Activated T-cell treated with anti-CD3 and anti-CD28 coated beads for 48 hours (primary cell): Measurements from ENCODE around the gene RLBP1.

ENCODE experiments used
- DNase-seq: peaks from one replicate; pipeline ENCODE4 v3.0.0-alpha.2; 2020; ENCODE audit warnings: low read depth

Gene RLBP1

DNA sequence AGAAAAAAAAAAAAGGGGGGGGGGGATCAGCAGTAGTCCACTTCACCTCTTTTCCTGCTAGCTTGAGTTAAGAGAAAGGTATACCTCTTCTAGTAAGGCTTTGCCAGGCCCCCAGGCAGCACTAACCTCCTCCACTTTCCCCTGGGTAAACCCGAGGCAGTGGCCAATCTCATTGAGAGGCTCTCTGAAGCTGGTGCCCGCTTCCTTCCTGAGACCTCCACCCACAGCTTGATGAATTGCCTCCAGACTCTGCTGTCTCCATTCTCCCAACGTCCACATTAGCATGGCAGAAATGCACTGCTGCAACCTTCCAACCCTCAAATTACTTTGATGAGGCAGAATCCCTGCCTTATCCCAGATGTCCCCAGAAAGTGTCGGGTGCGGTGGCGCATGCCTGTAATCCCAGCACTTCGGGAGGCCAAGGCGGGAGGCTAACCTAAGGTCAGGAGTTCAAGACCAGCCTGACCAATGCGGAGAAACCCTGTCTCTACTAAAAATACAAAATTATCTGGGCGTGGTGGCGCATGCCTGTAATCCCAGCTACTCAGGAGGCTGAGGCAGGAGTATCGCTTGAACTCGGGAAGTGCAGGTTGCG, 15.3 kb downstream of the RLBP1 start:
- DNase-seq, result no peak

DNA sequence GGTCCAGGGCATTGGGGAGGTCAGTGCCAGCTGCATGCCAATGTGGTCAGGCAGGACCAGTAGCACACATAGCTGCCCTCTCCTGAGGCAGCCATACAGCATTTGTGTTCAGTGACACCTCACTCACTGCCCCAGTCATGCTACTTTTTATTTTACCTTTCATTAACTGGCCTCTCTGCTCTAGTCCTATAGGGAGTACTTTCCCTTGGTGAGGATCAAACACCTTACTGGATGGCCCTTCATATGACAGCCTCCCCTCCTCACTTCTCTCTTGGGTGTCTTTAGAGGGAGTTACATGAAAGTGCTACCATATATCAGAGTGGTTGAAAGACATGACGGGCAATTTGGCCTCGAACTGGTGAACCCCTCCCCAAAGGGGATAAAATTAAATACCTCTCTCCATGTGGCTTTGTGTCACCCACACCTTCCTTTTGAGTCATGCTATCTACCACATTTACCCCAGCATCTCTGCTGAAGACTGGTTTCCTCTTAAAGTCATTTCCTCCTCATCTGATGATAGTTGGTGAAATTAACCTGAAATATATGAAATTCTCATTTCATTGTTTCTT, 17.6 kb downstream of the RLBP1 start:
- no peak for DNase-seq

DNA sequence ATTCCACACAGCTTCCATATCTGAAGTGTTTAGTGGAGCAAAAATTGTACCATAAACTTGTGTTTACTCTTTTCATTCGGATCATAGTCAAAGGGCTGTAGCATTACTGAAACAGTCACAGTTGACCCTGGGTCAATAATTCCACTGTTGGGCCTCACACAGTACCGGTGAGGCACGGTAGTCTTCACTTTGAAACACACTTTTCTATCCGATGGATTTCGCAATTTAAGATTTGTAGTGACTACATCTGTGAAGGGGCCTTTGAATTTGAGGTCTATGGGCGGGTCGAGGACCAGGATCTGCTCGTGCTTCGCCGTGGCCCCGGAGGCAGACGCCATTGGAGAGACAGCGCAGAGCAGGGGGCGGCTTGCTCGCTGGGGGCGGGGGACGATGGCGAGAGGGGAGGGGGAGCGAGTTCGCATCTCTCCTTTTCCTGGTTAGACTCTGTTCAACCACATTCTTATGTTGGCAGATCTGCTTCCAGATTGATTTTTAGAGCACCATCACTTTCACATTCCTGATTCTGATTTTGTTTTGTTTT, 19.8 kb downstream of the RLBP1 start:
- DNase-seq, result no peak

DNA sequence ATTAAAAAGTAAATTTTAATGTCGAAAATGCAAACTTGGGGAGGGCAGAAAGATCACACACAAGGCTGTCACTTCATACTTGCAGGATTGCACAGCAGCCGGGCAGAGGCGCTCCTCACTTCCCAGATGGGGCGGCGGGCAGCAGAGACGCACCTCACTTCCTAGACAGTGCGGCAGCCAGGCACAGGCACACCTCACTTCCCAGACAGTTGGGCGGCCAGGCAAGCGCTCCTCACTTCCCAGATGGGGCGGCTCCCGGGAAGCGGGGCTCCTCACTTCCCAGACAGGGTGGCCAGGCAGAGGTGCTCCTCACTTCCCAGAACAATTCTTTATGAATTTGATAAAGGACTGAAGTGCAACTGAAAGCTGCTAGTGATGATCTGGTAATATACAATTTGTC, 21.2 kb downstream of the RLBP1 start:
- no peak for DNase-seq

DNA sequence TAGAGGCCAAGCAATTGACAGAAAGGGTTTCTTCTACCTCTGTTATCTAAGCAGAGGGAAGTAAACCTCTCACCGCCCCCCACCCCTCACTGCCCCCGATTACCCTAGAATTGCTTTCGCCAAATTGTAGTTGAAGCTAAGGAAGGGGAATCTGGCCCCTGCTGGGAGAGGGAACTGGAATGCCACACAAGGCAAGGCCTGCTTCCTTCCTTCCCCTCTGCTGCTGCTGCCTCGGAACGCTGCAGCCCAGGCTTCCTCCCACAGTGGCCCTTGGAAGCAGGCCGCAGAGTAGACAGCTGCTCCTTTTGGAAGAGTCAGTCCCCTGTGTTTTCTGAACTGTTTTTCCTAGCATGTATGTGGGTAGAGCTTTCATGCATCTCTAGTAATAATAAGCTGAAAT, 21.6 kb downstream of the RLBP1 start:
- no peak for DNase-seq

DNA sequence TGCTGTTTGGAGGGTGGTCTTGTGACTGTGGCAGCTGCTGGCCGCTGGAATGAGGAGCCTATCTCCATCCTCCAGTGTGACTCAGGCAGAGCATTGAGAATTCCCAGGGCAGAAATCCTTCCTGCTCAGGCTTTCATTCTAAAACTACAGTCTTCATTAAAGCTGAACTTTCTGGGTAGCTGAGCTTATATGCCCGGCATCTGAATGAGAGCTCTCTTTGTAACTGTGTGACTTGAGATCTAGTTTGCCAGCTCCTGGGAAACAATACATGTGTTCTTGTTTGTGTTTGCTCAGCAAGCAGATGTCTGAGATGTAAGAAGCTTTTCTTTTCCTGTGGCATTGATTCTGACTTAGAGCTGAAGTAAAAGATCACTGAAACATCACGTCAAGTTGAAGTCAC, 22.4 kb downstream of the RLBP1 start:
- DNase-seq, result no peak

DNA sequence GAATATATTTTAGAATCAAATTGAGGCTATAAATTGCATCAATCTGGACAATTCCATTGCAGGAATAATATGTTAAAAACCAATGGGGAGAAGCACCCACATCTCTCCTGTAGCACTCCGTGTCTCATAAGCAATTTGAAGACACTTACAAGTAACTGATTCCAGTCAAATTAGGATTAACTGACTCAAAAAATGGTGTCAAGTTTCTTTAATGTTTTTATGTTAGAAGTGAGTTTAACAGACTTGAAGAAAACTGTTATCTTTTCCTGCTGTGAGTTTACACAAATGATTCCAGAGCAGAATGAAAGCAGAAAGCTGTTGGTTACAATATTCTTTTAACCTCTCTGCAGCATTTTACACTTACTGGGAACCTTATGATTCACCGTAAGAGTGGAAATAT, 23.2 kb downstream of the RLBP1 start:
- no peak for DNase-seq

DNA sequence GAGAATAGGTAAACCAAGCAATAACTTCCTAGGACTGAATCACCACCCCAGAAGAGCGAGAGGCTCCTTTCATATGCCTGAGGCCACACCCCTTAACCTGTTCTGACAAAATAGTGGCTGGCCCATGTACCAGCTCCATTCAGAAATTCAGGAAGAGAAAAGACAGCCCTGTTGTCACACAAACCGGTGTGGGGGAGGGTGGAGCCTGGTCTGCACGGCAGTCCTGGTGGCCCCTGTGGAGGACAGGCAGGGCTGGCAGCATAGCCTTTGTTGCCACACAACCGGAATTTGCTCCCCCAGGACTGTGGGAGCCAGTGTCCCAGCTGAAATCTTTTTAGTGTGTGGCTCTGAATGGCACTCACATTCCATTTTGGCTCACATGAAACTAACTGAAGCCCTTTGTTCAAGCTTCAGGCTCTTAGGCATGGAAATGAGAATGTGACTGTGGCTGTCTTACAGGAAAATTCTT, 23.8 kb downstream of the RLBP1 start:
- peak; percentile 26 for DNase-seq

DNA sequence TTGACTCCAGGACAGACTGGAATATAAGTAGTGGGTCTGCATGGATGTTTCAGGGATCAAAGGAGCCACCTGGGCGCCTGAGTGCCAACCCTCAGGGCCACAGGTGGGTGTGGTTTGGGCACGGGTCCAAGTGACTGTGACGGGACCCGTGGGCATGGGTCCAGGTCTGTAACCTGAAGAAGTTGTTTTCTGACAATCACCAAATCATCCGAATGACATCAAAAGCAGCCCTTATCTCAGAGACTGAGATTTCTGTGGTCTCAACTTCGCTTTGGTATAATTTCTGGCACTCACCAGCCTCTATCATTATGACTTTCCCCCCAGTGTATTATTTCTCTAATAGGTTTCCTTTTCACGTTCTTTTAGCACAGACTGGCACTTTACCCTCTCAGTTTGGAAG, 24.4 kb downstream of the RLBP1 start:
- peak; percentile 63 for DNase-seq

DNA sequence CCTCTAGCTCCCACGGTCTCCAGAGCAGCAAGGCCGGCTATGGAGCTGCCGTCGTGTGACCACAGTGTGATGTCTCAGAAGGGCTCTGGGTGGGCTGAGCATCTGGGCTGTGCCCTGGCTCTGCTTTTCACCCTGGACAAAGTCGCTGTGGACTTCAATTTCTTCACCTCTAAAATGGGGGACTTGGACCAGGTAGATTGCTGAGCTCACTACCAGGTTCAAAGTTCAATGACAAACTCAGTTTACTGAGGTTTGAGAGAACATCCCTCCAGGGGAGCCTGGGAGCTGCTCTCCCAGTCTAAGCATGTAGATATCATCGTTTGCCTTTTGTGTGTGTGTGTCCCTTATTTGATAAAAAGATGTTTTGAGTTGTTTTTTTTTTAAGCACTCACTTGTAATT, 25.1 kb downstream of the RLBP1 start:
- no peak for DNase-seq

DNA sequence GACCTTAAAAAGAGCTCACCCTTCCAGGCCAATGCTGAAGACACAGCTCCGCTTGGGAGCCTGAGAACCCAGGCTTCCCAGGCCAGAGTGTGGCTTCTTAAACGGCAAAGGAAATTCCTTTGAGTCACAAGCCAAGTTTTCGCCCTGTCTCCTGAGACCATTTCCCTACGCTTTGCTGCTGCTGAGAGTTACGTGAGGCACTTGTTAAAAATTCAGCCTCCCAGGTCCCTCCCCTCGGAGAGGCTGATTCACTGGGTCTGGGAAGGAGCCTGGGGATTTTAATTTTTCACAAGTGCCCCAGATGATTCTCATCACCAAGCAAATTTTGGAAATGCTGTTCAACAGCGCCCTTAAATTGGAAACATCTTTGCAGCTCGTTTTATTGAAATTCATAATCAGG, 25.5 kb downstream of the RLBP1 start:
- no peak for DNase-seq

DNA sequence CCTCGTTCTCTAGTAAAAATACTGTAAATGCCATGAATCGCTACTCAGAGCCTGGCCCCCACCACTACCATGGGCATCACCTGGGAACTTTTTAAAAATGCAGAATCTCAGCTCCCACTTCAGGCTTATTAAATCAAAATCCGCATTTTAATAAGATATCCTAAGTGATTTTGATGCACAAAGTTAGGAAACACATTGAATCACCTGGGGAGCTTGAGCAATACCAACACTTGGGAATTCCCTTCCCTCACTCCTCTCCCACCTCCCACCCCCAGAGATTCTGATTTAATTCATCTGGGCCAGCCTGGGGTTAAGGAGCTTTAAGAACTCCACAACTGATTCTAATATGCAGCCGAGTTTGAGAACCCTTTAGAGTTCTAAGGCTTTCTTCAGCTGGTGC, 26.8 kb downstream of the RLBP1 start:
- DNase-seq, result no peak

DNA sequence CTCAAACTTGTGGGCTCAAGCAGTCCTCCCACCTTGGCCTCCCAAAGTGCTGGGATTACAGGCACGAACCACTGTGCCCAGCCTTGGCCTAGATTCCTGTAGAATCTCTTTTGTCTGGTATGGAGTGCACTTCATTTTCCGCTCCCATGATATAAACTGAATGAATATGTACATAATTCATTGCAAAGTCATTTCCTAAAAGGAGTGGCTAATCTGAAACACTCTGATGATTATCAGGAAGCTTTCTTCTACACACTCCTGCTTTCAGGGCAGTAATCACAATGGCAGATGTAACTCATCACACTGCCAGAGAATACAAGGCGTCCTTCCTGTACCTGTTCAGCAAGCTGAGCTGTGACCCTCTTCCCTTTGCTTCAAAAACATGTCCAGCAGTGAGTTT, 28.6 kb downstream of the RLBP1 start:
- DNase-seq, result no peak

DNA sequence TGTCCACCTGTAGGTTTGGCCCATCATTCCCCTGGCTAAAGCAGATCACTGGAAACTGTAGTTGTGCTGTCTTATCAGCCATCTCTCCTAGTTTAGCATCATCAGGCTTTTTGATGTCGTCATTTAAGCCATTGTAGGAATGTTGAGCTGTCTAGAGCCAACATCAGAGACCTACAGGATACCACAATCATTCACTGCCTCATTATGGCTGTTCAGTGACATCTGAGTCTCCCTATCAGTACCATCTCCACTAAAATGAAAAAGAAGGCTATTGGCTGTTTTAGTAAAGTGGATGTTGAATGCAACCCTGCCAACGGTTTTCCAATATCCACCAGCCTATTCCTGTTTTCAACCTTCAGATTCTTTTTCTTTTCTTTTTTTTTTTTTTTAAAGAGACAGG, 29.2 kb downstream of the RLBP1 start:
- no peak for DNase-seq

DNA sequence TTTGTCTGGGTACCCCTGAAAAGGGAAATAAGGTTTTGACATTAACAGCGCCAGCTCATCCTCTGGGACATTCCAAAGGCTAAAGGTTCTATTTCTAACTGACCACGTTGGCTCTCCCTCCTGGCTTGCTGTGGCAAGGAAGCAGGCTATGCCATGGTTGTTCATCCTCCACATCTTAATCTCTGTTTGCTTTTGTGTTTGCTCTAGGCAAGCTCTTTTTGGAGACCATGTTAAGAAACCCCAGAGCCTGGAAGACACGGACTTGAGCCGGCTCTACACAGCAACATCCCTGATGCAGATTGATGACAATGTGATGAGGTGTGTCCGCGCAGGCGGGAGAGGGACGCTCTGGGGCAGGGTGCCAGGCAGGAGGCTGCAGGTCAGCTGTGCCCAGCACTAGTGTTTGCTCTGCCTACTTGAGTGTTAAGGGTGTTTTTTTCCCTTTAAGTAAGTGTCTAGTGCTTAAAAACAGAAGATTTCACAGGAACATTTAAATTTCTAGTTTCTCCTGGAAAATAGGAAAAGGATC, 33.3 kb downstream of the RLBP1 start:
- no peak for DNase-seq

DNA sequence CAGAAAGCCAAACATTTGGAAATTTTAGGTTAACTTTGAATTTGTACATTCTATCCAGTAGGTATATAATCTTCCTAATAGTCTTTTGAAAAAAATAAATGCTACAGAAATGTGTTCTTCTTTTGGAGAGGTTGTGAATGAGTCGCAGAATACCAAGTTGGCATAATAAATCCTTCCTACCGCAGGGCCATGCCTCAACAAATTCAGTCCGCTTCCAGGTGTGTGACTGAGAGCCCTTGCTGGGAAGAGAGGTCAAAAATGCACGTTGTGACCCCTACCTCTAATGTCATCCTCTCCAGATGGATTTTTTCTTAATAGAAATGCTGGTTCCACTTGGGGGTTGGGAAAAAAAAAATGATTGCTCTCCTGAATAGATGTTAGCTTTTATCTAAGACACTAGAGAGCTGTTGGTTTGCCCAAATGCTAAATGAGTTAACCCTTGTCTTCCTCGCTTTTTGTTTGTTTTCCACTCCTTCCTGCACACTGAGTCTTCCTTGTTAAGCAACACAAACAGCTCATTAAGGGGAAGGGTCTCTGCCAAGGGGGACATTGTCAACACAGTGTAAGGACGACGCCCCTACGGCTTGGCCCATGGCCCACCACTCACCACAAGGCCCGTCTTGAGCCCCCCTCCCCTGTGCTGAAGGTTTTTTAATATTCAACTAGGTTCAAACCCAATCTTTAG, 33.9 kb downstream of the RLBP1 start:
- DNase-seq, result no peak

DNA sequence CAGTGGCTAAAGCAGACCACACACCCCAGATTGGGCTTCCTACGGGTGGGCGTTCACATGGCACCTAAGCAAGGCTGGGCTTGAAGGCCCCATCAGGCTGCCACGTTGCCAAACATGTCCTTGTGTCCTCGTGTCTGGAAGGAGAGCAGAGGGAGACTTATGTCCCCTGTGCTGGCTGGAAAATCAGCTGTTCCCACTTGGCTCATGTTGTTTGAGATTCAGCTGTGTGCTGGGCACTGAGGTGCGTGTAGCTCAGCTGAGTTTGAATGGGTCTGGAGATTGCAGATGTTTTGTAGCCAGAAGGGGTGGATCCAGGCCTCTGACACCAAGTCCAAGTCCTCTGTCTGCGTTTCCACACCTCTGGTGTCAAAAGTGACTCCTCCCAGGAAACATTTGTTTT, 34.6 kb downstream of the RLBP1 start:
- no peak for DNase-seq

DNA sequence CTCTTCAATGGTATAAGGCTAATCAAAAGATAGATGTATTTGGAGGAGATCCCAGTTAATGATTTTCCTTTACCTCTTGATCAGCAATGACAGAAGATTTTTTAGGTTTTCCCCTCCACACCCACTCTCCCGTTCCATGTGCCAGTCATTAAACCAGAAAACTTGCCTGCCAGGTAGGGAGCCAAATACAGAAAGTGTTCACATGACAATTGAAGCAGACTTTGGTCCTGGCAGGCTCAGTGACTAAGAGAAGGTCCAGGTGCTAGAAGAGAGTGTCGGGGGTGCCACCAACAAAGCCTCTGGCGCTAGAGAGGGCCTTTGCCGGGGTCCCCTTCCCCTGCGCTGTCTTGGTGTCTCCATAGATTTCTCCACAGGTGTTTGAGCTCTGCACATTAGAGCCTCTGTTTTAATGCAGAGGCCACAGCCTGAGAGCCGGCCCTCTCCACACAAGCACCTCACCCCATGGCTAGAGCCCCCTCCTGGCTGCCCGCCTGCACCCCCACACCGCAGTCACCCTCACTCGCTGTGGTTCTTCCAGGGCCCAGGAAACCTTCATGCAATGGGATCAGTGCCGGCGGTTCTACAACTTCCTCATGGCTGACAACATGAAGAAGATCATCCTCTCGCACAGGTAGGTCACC, 36.4 kb downstream of the RLBP1 start:
- DNase-seq, result no peak

DNA sequence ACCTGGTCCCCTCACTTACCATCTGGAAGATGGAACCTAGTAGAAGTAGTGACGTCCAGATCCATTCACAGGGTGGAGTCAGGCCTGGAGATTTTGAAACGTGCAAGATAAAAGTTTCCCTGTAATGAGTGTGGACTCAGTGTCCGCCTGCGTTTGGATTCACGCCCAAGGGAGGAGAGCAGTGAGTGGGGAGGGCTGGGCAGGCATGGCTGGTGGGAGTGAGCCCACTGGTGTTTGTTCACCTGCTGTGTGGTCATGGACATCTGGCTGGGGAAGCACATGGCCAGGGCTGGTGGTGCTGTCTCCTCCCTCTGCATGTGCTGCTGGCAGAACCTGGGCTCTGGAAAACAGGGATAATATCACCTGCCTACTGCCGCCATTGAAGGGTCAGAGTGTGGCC, 37.0 kb downstream of the RLBP1 start:
- no peak for DNase-seq

DNA sequence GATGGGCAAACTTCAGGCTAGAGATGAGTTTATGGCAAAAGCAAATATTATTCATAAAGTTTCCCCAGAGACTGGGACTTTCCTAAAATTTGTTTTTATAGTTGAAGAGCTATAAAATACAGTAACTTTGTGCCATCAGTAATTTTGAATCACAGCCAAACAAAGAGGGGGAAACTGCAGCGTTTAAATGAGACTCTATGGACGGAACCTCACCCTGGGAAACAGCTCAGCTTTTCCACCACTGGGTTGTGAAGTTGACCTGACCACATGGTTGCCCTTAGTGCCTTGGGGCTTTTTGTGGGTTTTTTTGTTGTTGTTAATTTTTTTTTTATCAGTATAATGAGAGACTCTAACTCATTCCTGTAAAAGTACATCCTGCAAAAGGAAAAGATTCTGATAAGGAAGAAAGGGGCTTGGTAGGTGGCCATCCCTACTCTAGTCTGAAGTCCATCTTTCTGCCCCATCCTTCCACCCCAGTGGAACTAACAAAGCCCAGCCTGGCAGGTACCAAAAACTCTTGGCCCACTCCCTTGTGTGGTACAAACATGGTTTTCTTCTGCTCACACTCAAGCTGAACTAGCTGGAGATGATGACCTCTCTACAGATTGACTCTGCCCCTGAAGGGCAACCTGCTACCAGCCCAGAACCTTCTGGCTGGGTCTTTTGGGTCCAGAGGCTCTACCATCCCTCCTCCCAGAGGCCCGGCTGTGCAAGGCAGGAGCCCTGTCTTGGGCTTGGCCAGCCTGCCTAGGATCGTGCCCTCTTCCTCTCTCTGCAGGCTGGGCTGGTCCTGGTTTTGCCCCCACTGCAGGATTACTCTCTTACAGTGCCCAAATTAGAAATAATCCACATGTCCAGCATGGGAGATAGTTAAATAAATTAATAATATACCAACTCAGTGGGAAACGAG, 41.2 kb downstream of the RLBP1 start:
- peak; percentile 47 for DNase-seq

DNA sequence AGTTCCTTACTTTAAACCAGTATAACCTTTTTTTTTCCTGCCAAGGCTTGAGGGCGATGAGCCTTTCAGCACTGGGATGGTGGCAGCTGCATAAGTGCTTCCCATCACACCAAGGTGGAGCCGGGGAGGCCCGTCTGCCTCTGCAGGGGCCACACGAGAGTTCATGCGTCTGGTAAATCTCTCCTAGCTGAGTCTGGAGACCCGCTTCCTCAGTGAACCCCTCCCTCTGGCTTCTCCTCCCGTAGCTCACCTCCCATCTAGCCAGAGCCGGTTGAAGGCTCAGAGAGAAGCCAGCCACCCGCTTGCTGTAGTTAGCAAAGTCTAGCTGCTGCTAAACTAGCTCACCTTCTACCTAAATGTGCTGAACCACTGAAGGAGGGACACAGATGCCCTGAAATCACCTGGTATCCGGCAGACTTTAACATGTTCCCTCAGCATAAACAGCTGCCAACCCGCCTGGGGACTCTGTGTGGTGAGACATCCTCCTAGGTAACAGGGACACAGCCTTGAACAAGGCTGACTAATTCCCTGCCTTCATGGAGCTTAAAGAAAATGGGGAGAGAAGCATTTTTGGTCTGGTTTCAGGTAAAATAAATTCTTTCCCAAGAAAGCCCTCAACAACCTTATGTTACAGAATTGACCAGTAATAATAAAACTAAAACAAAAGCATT, 42.9 kb downstream of the RLBP1 start:
- no peak for DNase-seq
